EL (cell line): ENCODE data around the gene CEP20.
A peak's percentile ranks its signal among the peaks of the same experiment; 100 is the strongest.
"Not testable (repeated sequence)": the region's sequence is repeated elsewhere in the genome, so short reads cannot be mapped to it uniquely, and the experiment has no call there.

ENCODE experiments used
- DNase-seq: peaks from one replicate; pipeline ENCODE4 v3.0.0-alpha.2; 2016

CEP20 gene

GRCh38 chr16:15856901-15857698 lies 31.3 kb downstream of the CEP20 start, which contains the start of gene MYH11:
TSS of gene MYH11 (minus strand) at chr16:15857028. CDS start at chr16:15838252, 18,776 bp downstream.
- DNase-seq = no peak

- DNase-seq = no peak
Measured at GRCh38 chr16:15856182-15856581, 32.2 kb downstream of the CEP20 start.

GRCh38 chr16:15855704-15856003 lies 32.7 kb downstream of the CEP20 start:
- no peak for DNase-seq

- no peak for DNase-seq
Measured at GRCh38 chr16:15854906-15855703, 33.3 kb downstream of the CEP20 start.

- DNase-seq = no peak
Measured at GRCh38 chr16:15854061-15854460, 34.3 kb downstream of the CEP20 start.

GRCh38 chr16:15853021-15853420 lies 35.4 kb downstream of the CEP20 start:
- DNase-seq = no peak

GRCh38 chr16:15850555-15850954 lies 37.8 kb downstream of the CEP20 start:
- not testable (repeated sequence) for DNase-seq

GRCh38 chr16:15849209-15849981 lies 39.0 kb downstream of the CEP20 start:
- DNase-seq = no peak

GRCh38 chr16:15847611-15848175 lies 40.7 kb downstream of the CEP20 start:
- DNase-seq = no peak

- no peak for DNase-seq
Measured at GRCh38 chr16:15846510-15846909, 41.9 kb downstream of the CEP20 start.

GRCh38 chr16:15843635-15844279 lies 44.6 kb downstream of the CEP20 start:
- DNase-seq = peak; percentile 13

GRCh38 chr16:15839204-15839603 lies 49.2 kb downstream of the CEP20 start:
- not testable (repeated sequence) for DNase-seq

GRCh38 chr16:15837761-15838160 lies 50.6 kb downstream of the CEP20 start:
- DNase-seq = no peak

GRCh38 chr16:15836965-15837611 lies 51.3 kb downstream of the CEP20 start:
- DNase-seq = no peak

- DNase-seq = no peak
Measured at GRCh38 chr16:15836074-15836473, 52.3 kb downstream of the CEP20 start.

- DNase-seq = no peak
Measured at GRCh38 chr16:15835136-15835878, 53.1 kb downstream of the CEP20 start.

GRCh38 chr16:15834502-15834901 lies 53.9 kb downstream of the CEP20 start:
- no peak for DNase-seq

GRCh38 chr16:15833541-15833940 lies 54.9 kb downstream of the CEP20 start:
- DNase-seq = no peak

GRCh38 chr16:15832241-15832640 lies 56.2 kb downstream of the CEP20 start:
- no peak for DNase-seq

- DNase-seq = no peak
Measured at GRCh38 chr16:15830832-15831451, 57.5 kb downstream of the CEP20 start.

- no peak for DNase-seq
Measured at GRCh38 chr16:15829460-15829859, 58.9 kb downstream of the CEP20 start.
